RWPE1 (cell line): ENCODE measurements around the gene HIPK1.

ENCODE experiments used
- CTCF ChIA-PET: fragments of 350-600 bp; sonication (Branson Sonifier 250); formaldehyde crosslinking; extraction: SDS; loops from one replicate; lab custom pipeline; 2021; lab: Yijun Ruan, JAX
- POLR2A ChIA-PET: fragments of 400-600 bp; formaldehyde crosslinking; extraction: SDS; loops from one replicate; lab custom pipeline; 2020; ENCODE audit warnings: antibody characterized with exemption; ENCODE audit not compliant: low non-redundant PET; lab: Yijun Ruan, JAX
- DNase-seq: peaks from one replicate; pipeline ENCODE4 v3.0.0; 2012; ENCODE audit warnings: low spot score
- H3K27ac ChIP-seq: fragments of 450-650 bp; 2 replicates; pipeline ENCODE4 v1.5.1; 2017
- CTCF ChIP-seq: fragments of 450-650 bp; conservative IDR thresholded peaks from 2 replicates; pipeline ENCODE4 v1.5.1; 2017; ENCODE audit warnings: low read depth, mild to moderate bottlenecking

Gene HIPK1

GRCh38 chr1:113890816-113891215 lies 38.3 kb upstream of the HIPK1 start:
- H3K27ac ChIP-seq = no peak overlapping the region
- POLR2A ChIA-PET = interaction anchor here (0.7 kb wide), 1 partner anchor 13 kb away, joined by 7 read pairs; no protein-coding TSS in a partner anchor
- CTCF ChIA-PET = interaction anchor here (0.6 to 0.7 kb wide), 3 partner anchors 9 to 358 kb away, joined by 3 to 4 read pairs (median 3); no protein-coding TSS in a partner anchor
- DNase-seq = no peak
- no peak for TF ChIP-seq CTCF

GRCh38 chr1:113891631-113892220 lies 37.4 kb upstream of the HIPK1 start:
- CTCF ChIA-PET = interaction anchor here (0.6 kb wide), 3 partner anchors 10 to 357 kb away, joined by 3 read pairs; no protein-coding TSS in a partner anchor
- DNase-seq = no peak
- POLR2A ChIA-PET = interaction anchor here (0.7 kb wide), 1 partner anchor 14 kb away, joined by 7 read pairs; no protein-coding TSS in a partner anchor
- TF ChIP-seq CTCF = no peak
- no peak overlapping the region for H3K27ac ChIP-seq

GRCh38 chr1:113893267-113893666 lies 35.9 kb upstream of the HIPK1 start:
- POLR2A ChIA-PET = no interaction called here
- TF ChIP-seq CTCF = no peak
- CTCF ChIA-PET = interaction anchor here (0.5 to 0.6 kb wide), 2 partner anchors 20 to 57 kb away, joined by 3 read pairs; no protein-coding TSS in a partner anchor
- no peak overlapping the region for H3K27ac ChIP-seq
- DNase-seq = no peak

- POLR2A ChIA-PET = no interaction called here
- CTCF ChIA-PET = no interaction called here
- DNase-seq = no peak
- no peak for TF ChIP-seq CTCF
- no peak overlapping the region for H3K27ac ChIP-seq
Measured at GRCh38 chr1:113895098-113895497, 34.0 kb upstream of the HIPK1 start.

DNA sequence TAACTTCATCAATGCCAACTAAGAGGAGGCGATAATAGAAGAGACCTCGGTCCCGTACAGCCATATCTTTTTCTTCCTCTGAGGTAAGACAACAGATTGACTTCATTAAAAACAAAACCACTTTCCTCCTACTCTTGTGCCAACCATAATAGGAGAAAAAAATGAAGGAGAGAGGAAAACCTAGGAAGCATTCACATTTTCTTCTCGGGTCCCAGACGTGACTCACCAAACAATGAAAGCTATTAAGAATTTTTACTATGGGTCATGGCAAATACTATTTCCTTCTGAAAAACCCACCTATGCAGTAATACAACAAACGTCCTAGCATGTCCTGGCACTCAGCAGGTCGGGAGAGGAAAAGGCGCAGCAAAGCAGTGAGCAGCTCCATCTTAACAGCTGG lies 33.2 kb upstream of the HIPK1 start:
- ChIA-PET POLR2A (no interaction called here), CTCF (interaction anchor here (0.6 kb wide), 1 partner anchor 43 kb away, joined by 3 read pairs; no protein-coding TSS in a partner anchor)

GRCh38 chr1:113898241-113898814 lies 30.8 kb upstream of the HIPK1 start:
- no peak overlapping the region for H3K27ac ChIP-seq
- no peak for DNase-seq
- POLR2A ChIA-PET = no interaction called here
- CTCF ChIA-PET = no interaction called here
- no peak for TF ChIP-seq CTCF

More for the DNA sequence above, 33.2 kb upstream of the HIPK1 start:
- no peak overlapping the region for H3K27ac ChIP-seq
- DNase-seq = no peak
- TF ChIP-seq CTCF = no peak
